Gastrocnemius medialis (tissue), 4 donors: ENCODE measurements around the gene LTO1. TPM values are rescaled to one million over a fixed set of nuclear protein-coding genes. Genes with fewer than 3 reads are reported as not detected.

ENCODE experiments used
- ATAC-seq, 2 donors: fragments of 150-250 bp; one replicate each; pipeline ENCODE4 v1.9.1; 2016
- DNase-seq, 2 donors: peaks; one replicate each; pipeline ENCODE4 v3.0.0-alpha.2; 2019
- H3K27ac ChIP-seq, 4 donors: fragments of 200-600 bp; sonication (generic); 1 replicate in 1 of 4; 2 replicates in 3 of 4; pipeline ENCODE4 v1.5.1; 2016 to 2018; ENCODE audit warnings: mild to moderate bottlenecking in 2 of 4, moderate library complexity in 1 of 4
- H3K27me3 ChIP-seq, 3 donors: fragments of 200-600 bp; sonication (generic) in 2 of 3; 1 replicate in 1 of 3; 2 replicates in 2 of 3; pipeline versions ENCODE4 v1.5.1 to v1.6.0; 2016 to 2019; ENCODE audit warnings: mild to moderate bottlenecking in 1 of 3, moderate library complexity in 1 of 3
- H3K36me3 ChIP-seq, 2 donors: fragments of 200-600 bp; sonication (generic) in 1 of 2; one replicate each; pipeline ENCODE4 v1.5.1; 2017 to 2018
- H3K4me1 ChIP-seq, 2 donors: fragments of 200-600 bp; sonication (generic) in 1 of 2; one replicate each; pipeline ENCODE4 v1.5.1; 2016 to 2017; ENCODE audit warnings: mild to moderate bottlenecking in 2 of 2
- H3K4me3 ChIP-seq, 4 donors: fragments of 200-600 bp; sonication (generic) in 3 of 4; 1 replicate in 1 of 4; 2 replicates in 3 of 4; pipeline ENCODE4 v1.5.1; 2016 to 2019; ENCODE audit warnings: mild to moderate bottlenecking in 2 of 4
- H3K9me3 ChIP-seq, 3 donors: fragments of 200-600 bp; sonication (generic) in 2 of 3; 1 replicate in 1 of 3; 2 replicates in 2 of 3; pipeline ENCODE4 v1.5.1; 2016 to 2019
- POLR2A ChIP-seq, 2 donors: fragments of 450-650 bp; IDR thresholded peaks; one replicate each; pipeline ENCODE4 v1.6.1; 2017; ENCODE audit warnings: antibody characterized with exemption in 2 of 2, mild to moderate bottlenecking in 2 of 2, moderate library complexity in 2 of 2
- in situ Hi-C, 4 donors: fragments of 200-750 bp; cut with MboI; loops; one replicate each; pipeline versions ENCODE4 v1.15.0 to v1.8.0; 2017; ENCODE audit warnings: low sequenced_read_pairs in 4 of 4
- intact Hi-C: fragments of 100-400 bp; cut with DNase I; formaldehyde crosslinking; loops from one replicate; pipeline ENCODE4 v1.15.1; 2023; ENCODE audit warnings: low total_unique reads
- total RNA-seq, 4 donors: library from RNA; depleted of rRNA; stranded (reverse); fragments of >200 nt; gene quantifications; one replicate each; pipeline versions ENCODE4 v1.1.0 to v1.2.3, GENCODE V29; 2016
- TF ChIP-seq, protein P1 (sequence below), 5 experiments: fragments of 450-650 bp in 3 of 5; fragments of 200-600 bp in 2 of 5; sonication (generic) in 2 of 5; IDR thresholded peaks in 4 of 5; conservative IDR thresholded peaks in 1 of 5; 1 replicate in 4 of 5; 2 replicates in 1 of 5; pipeline ENCODE4 v1.5.1; 2016 to 2019; ENCODE audit warnings: antibody characterized with exemption in 5 of 5, mild to moderate bottlenecking in 3 of 5, moderate library complexity in 3 of 5

LTO1 gene
- total RNA-seq, 4 donors from 2014 or later = 9.5 to 18.2 (median 13.3) TPM

- TF ChIP-seq, protein P1, sequence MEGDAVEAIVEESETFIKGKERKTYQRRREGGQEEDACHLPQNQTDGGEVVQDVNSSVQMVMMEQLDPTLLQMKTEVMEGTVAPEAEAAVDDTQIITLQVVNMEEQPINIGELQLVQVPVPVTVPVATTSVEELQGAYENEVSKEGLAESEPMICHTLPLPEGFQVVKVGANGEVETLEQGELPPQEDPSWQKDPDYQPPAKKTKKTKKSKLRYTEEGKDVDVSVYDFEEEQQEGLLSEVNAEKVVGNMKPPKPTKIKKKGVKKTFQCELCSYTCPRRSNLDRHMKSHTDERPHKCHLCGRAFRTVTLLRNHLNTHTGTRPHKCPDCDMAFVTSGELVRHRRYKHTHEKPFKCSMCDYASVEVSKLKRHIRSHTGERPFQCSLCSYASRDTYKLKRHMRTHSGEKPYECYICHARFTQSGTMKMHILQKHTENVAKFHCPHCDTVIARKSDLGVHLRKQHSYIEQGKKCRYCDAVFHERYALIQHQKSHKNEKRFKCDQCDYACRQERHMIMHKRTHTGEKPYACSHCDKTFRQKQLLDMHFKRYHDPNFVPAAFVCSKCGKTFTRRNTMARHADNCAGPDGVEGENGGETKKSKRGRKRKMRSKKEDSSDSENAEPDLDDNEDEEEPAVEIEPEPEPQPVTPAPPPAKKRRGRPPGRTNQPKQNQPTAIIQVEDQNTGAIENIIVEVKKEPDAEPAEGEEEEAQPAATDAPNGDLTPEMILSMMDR (IDR thresholded peaks at IDR 0.05 in 4 of 5, conservative IDR thresholded peaks at IDR 0.05 in 1 of 5) = peak in 2 of 5 experiments; percentile 24 to 25
- TF ChIP-seq POLR2A (IDR thresholded peaks at IDR 0.05) = no peak
- in situ Hi-C loops = no loop called here
- no peaks in the 10 kb centered on the region for H3K9me3 ChIP-seq
- H3K27me3 ChIP-seq = peaks cover 32 to 50% (median 39%) of the 10 kb centered on the region in 3 donors
- intact Hi-C loops = no loop called here
- no peaks in the 10 kb centered on the region for H3K4me1 ChIP-seq
- no peak for ATAC-seq
- H3K4me3 ChIP-seq = no peak overlapping the region
- DNase-seq = no peak
- no peaks in the 10 kb centered on the region for H3K36me3 ChIP-seq
- no peak overlapping the region for H3K27ac ChIP-seq
Observed at GRCh38 chr11:69718147-69718546, 43.0 kb upstream of the LTO1 start.

- Histone ChIP-seq H3K27me3 (peaks cover 27 to 49% (median 40%) of the 10 kb centered on the region in 3 donors), H3K27ac (no peak overlapping the region), H3K4me1 (no peaks in the 10 kb centered on the region), H3K4me3 (no peak overlapping the region), H3K9me3 (no peaks in the 10 kb centered on the region), H3K36me3 (no peaks in the 10 kb centered on the region)
- TF ChIP-seq, protein P1 (IDR thresholded peaks at IDR 0.05 in 4 of 5, conservative IDR thresholded peaks at IDR 0.05 in 1 of 5) = no peak
- TF ChIP-seq POLR2A (IDR thresholded peaks at IDR 0.05) = no peak
- in situ Hi-C loops (no loop called here), intact Hi-C loops (no loop called here)
- DNase-seq (no peak), ATAC-seq (no peak)
Observed at GRCh38 chr11:69716891-69717747, 42.0 kb upstream of the LTO1 start.

- Histone ChIP-seq H3K36me3 (no peaks in the 10 kb centered on the region), H3K27ac (no peak overlapping the region), H3K27me3 (peaks cover 19 to 42% (median 37%) of the 10 kb centered on the region in 3 donors), H3K4me1 (no peaks in the 10 kb centered on the region), H3K4me3 (no peak overlapping the region), H3K9me3 (no peaks in the 10 kb centered on the region)
- DNase-seq = no peak
- intact Hi-C loops (no loop called here), in situ Hi-C loops (no loop called here)
- TF ChIP-seq, protein P1 (IDR thresholded peaks at IDR 0.05 in 4 of 5, conservative IDR thresholded peaks at IDR 0.05 in 1 of 5) = no peak
- TF ChIP-seq POLR2A (IDR thresholded peaks at IDR 0.05) = no peak
- no peak for ATAC-seq
Observed at GRCh38 chr11:69716099-69716498, 40.9 kb upstream of the LTO1 start.

GRCh38 chr11:69715446-69715845 lies 40.3 kb upstream of the LTO1 start:
- intact Hi-C loops = no loop called here
- no peak for DNase-seq
- H3K4me1 ChIP-seq = no peaks in the 10 kb centered on the region
- TF ChIP-seq, protein P1 (IDR thresholded peaks at IDR 0.05 in 4 of 5, conservative IDR thresholded peaks at IDR 0.05 in 1 of 5) = no peak
- TF ChIP-seq POLR2A (IDR thresholded peaks at IDR 0.05) = no peak
- in situ Hi-C loops = no loop called here
- no peak overlapping the region for H3K4me3 ChIP-seq
- H3K27me3 ChIP-seq = peaks cover 18 to 40% (median 36%) of the 10 kb centered on the region in 3 donors
- H3K27ac ChIP-seq = no peak overlapping the region
- no peak for ATAC-seq
- H3K9me3 ChIP-seq = no peaks in the 10 kb centered on the region
- H3K36me3 ChIP-seq = no peaks in the 10 kb centered on the region
